DMS53 (cell line): ENCODE results near the gene ERCC6.
A peak's percentile ranks its signal among the peaks of the same experiment; 100 is the strongest.

Experiments
- DNase-seq: peaks from one replicate; lab custom pipeline; 2025; lab: John Stamatoyannopoulos, UW

ERCC6 gene

GRCh38 chr10:49538381-49539319 is at the start of gene ERCC6:
Gene ERCC6 (minus strand): TSS chr10:49539121.
- DNase-seq = peak; percentile 99

- no peak for DNase-seq
Measured at GRCh38 chr10:49587981-49588380, 49.1 kb upstream of the ERCC6 start.

GRCh38 chr10:49585387-49585786 is 46.5 kb upstream of the ERCC6 start:
- no peak for DNase-seq

- no peak for DNase-seq
Measured at GRCh38 chr10:49579621-49580020, 40.7 kb upstream of the ERCC6 start.

GRCh38 chr10:49578392-49578791 is 39.5 kb upstream of the ERCC6 start:
- no peak for DNase-seq

- no peak for DNase-seq
Measured at GRCh38 chr10:49577182-49577925, 38.4 kb upstream of the ERCC6 start.

GRCh38 chr10:49575489-49576072 is 36.7 kb upstream of the ERCC6 start:
- DNase-seq = no peak

- DNase-seq = no peak
Measured at GRCh38 chr10:49572594-49573114, 33.7 kb upstream of the ERCC6 start.

GRCh38 chr10:49571388-49571787 is 32.5 kb upstream of the ERCC6 start:
- DNase-seq = peak; percentile 89

- DNase-seq = no peak
Measured at GRCh38 chr10:49569031-49569631, 30.2 kb upstream of the ERCC6 start.

- no peak for DNase-seq
Measured at GRCh38 chr10:49568235-49568634, 29.3 kb upstream of the ERCC6 start.

GRCh38 chr10:49567810-49568209 is 28.9 kb upstream of the ERCC6 start:
- DNase-seq = no peak

GRCh38 chr10:49564461-49565009 is 25.6 kb upstream of the ERCC6 start:
- DNase-seq = no peak

GRCh38 chr10:49562893-49563292 is 24.0 kb upstream of the ERCC6 start:
- no peak for DNase-seq

GRCh38 chr10:49560526-49560925 is 21.6 kb upstream of the ERCC6 start:
- DNase-seq = no peak

GRCh38 chr10:49559476-49559875 is 20.6 kb upstream of the ERCC6 start:
- no peak for DNase-seq

- DNase-seq = no peak
Measured at GRCh38 chr10:49558190-49558589, 19.3 kb upstream of the ERCC6 start.

GRCh38 chr10:49557681-49558080 is 18.8 kb upstream of the ERCC6 start:
- DNase-seq = no peak

GRCh38 chr10:49556723-49557122 is 17.8 kb upstream of the ERCC6 start:
- DNase-seq = no peak

GRCh38 chr10:49552277-49552676 is 13.4 kb upstream of the ERCC6 start:
- no peak for DNase-seq

- DNase-seq = peak; percentile 51
Measured at GRCh38 chr10:49550563-49550962, 11.6 kb upstream of the ERCC6 start.
